NCI-H2196 treated with DMSO at 0.1 percent for 48 hours (cell line): ENCODE data around the gene TINCR.

Experiments used
- DNase-seq: peaks from one replicate; lab custom pipeline; 2025; ENCODE audit not compliant: unreplicated experiment; lab: John Stamatoyannopoulos, UW

TINCR gene

GRCh38 chr19:5519076-5519475 is 48.7 kb downstream of the TINCR start:
- DNase-seq = no peak

DNA sequence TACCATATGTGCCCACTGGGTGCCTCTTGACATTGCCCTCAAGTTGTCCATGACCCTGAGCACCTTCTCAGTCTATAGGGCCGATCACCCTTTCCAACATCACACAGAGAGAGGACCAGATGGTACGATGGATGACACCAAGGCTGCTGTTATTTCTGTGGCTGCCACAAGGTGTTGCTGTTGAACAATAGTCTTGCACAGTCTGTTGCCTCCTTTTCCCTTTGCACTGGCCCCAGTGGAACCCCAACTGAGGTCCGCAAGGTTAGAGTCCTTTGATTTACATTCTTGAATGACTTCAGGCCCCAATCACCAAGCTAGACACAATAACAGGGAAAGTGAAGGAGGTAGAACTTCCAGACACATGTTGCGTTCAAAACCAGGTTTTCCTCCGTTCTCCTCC is 52.0 kb downstream of the TINCR start:
- no peak for DNase-seq

DNA sequence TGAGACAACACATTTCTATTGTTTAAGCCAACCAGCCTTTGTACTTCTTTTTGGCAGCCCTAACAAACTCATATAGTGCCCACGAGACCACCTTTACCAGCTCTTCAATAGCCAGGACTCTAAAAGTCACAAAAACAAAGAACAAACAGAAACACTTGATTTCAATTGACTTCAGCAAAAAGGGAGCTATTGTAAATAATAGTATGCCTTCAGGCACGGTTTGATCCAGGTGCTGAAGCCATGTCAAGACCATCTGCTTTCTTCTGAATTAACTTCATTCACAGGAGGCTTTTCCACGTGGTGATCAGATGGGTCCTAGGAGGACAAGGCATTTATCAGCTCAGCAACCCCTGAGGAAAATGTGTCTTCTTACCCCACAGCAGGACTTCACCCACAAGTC is 53.8 kb downstream of the TINCR start:
- DNase-seq = no peak

DNA sequence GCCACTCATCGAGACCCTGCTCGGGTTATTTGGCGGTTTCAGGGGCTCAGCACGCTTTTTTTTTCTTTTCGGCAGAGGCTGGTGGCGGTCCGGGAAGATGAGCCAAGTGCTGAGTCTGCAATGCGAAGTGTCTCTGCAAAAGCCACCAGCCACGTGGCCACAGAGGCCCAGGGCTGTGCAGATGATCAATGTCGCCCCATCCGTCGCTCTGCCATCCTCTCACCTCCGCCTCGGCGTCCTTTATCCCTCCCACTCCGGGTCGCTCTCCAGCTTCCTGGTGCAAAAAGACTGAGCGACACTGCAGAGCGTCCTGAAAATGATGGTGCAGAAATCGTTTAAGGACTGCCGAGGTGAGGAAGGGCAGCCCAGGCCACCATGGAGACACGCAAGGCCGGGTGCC is 55.0 kb downstream of the TINCR start:
- no peak for DNase-seq
